Measurements from ENCODE around the gene ZNF207.
"Not testable (repeated sequence)": the region's sequence is repeated elsewhere in the genome, so short reads cannot be mapped to it uniquely, and the experiment has no call there.

Gene ZNF207

DNA sequence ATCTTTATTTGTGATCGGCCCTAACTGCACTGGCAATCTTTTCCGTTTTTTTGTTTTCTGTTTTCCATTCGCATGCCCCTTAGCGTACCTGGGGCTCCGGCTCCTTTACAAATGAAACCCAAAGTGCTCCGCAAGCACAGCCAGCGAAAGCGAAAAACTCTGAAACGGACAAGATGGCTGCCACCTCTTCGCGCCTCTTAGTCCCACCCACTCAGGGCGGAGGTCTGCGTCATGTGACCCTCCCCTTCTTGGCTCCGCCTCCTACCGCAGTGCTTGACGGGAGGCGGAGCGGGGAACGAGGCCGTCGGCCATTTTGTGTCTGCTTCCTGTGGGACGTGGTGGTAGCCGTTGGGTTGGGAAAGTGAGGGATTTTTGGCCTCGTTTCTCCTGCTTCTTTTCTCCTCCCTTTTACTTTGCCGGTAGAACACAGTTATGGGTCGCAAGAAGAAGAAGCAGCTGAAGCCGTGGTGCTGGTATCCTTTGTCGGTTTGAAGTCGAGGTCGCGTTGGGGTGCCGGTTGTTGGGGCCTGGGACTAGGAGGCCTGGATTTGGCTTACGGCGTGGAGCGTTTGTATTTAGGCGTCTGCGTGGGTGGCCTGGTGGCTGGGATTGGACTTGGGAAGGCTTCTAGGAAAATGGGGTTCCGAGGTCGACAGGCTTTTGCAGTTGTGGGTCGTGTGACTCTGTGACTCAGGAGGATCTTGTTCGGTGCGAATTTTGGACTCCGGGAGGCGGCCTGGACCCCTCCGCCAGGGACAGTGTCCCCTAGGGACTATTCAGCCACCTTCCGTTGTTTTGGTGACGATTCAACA, at the start of gene ZNF207:
Gene ZNF207, plus strand, starts transcription at position 304 of the 812 bp plus-strand sequence. Its CDS starts 129 bp downstream, at position 433.
- DNase-seq: peak; percentile 96
- Mint-ChIP-seq H3K27ac (peak within 1 kb of the TSS; percentile 99), H3K4me1 (ENCODE audit: low read depth) (peaks cover 36% of the 10 kb centered on the region), H3K36me3 (ENCODE audit: low read depth) (peaks cover 55% of the 10 kb centered on the region), H3K27me3 (no peaks in the 10 kb centered on the region), H3K4me3 (peak within 1 kb of the TSS; percentile 98), H3K9me3 (no peaks in the 10 kb centered on the region)

- no peaks in the 10 kb centered on the region for H3K36me3 Mint-ChIP-seq (ENCODE audit: low read depth)
- H3K9me3 Mint-ChIP-seq: no peaks in the 10 kb centered on the region
- H3K4me3 Mint-ChIP-seq: no peak overlapping the region
- H3K27me3 Mint-ChIP-seq: no peaks in the 10 kb centered on the region
- H3K27ac Mint-ChIP-seq: no peak overlapping the region
- no peak for DNase-seq
- no peaks in the 10 kb centered on the region for H3K4me1 Mint-ChIP-seq (ENCODE audit: low read depth)
Measured at GRCh38 chr17:32302037-32302436, 47.9 kb upstream of the ZNF207 start.

- no peak overlapping the region for H3K27ac Mint-ChIP-seq
- no peaks in the 10 kb centered on the region for H3K36me3 Mint-ChIP-seq (ENCODE audit: low read depth)
- DNase-seq: no peak
Measured at GRCh38 chr17:32302860-32303649, 46.9 kb upstream of the ZNF207 start.

GRCh38 chr17:32303781-32304288, 46.1 kb upstream of the ZNF207 start:
- Mint-ChIP-seq H3K36me3 (ENCODE audit: low read depth) (no peaks in the 10 kb centered on the region), H3K4me1 (ENCODE audit: low read depth) (no peaks in the 10 kb centered on the region), H3K27me3 (no peaks in the 10 kb centered on the region), H3K27ac (no peak overlapping the region), H3K9me3 (no peaks in the 10 kb centered on the region), H3K4me3 (no peak overlapping the region)
- DNase-seq: no peak

More at GRCh38 chr17:32302860-32303649, 46.9 kb upstream of the ZNF207 start:
- H3K9me3 Mint-ChIP-seq: no peaks in the 10 kb centered on the region
- H3K4me3 Mint-ChIP-seq: no peak overlapping the region
- H3K27me3 Mint-ChIP-seq: no peaks in the 10 kb centered on the region
- no peaks in the 10 kb centered on the region for H3K4me1 Mint-ChIP-seq (ENCODE audit: low read depth)

GRCh38 chr17:32305049-32305448, 44.9 kb upstream of the ZNF207 start:
- H3K27me3 Mint-ChIP-seq: no peaks in the 10 kb centered on the region
- H3K9me3 Mint-ChIP-seq: no peaks in the 10 kb centered on the region
- H3K4me1 Mint-ChIP-seq (ENCODE audit: low read depth): no peaks in the 10 kb centered on the region
- no peak overlapping the region for H3K27ac Mint-ChIP-seq
- DNase-seq: no peak
- no peaks in the 10 kb centered on the region for H3K36me3 Mint-ChIP-seq (ENCODE audit: low read depth)
- H3K4me3 Mint-ChIP-seq: no peak overlapping the region

- Mint-ChIP-seq H3K36me3 (ENCODE audit: low read depth) (no peaks in the 10 kb centered on the region), H3K27me3 (no peaks in the 10 kb centered on the region), H3K27ac (no peak overlapping the region), H3K4me3 (no peak overlapping the region), H3K4me1 (ENCODE audit: low read depth) (no peaks in the 10 kb centered on the region), H3K9me3 (no peaks in the 10 kb centered on the region)
- DNase-seq: no peak
Measured at GRCh38 chr17:32307658-32308057, 42.3 kb upstream of the ZNF207 start.

GRCh38 chr17:32311028-32311536, 38.9 kb upstream of the ZNF207 start:
- H3K4me3 Mint-ChIP-seq: no peak overlapping the region
- no peak for DNase-seq
- H3K27me3 Mint-ChIP-seq: peaks cover 12% of the 10 kb centered on the region

DNA sequence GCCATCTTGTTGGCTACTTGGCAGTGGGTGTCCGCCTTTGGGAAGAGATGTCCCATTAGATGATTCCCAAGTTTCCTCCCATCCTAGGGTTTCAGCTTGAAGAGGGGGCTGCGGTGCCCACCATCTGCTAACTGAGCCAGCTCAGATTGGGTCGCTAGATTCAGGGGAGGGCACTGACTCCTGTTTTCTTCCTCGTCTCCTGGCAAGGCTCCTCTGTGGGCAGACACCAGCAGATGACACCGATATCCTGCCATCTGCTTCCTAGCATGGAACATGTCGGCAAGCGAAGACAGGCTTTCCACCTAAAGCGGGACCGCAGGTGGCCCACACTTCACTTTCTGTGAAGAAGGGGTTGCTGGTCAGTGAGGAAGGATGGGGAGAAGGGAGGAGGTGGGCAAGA, 35.3 kb upstream of the ZNF207 start:
- Mint-ChIP-seq H3K4me3 (no peak overlapping the region), H3K27me3 (peaks cover 21% of the 10 kb centered on the region), H3K27ac (no peak overlapping the region), H3K9me3 (no peaks in the 10 kb centered on the region), H3K36me3 (ENCODE audit: low read depth) (no peaks in the 10 kb centered on the region), H3K4me1 (ENCODE audit: low read depth) (peaks cover 2% of the 10 kb centered on the region)
- no peak for DNase-seq

More at GRCh38 chr17:32311028-32311536, 38.9 kb upstream of the ZNF207 start:
- H3K9me3 Mint-ChIP-seq: no peaks in the 10 kb centered on the region
- no peaks in the 10 kb centered on the region for H3K36me3 Mint-ChIP-seq (ENCODE audit: low read depth)
- H3K4me1 Mint-ChIP-seq (ENCODE audit: low read depth): no peaks in the 10 kb centered on the region
- H3K27ac Mint-ChIP-seq: no peak overlapping the region

GRCh38 chr17:32315171-32315570, 34.8 kb upstream of the ZNF207 start:
- Mint-ChIP-seq H3K27ac (no peak overlapping the region), H3K36me3 (ENCODE audit: low read depth) (no peaks in the 10 kb centered on the region), H3K4me1 (ENCODE audit: low read depth) (peaks cover 2% of the 10 kb centered on the region), H3K9me3 (no peaks in the 10 kb centered on the region), H3K4me3 (no peak overlapping the region), H3K27me3 (peaks cover 21% of the 10 kb centered on the region)
- no peak for DNase-seq

DNA sequence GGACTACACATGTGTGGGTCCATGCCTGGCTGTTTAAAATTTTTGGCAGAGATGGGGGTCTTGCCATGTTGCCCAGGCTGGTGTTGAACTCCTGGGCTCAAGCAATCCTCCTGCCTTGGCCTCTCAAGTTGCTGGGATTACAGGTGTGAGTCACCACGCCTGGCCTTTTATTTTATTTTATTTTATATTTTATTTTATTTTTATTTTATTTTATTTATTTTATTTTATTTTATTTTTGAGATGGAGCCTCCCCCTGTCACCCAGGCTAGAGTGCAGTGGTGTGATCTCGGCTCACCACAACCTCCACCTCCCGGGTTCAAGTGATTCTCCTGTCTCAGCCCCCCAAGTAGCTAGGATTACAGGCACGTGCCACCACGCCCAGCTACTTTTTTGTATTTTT, 33.3 kb upstream of the ZNF207 start:
- H3K9me3 Mint-ChIP-seq; H3K27ac Mint-ChIP-seq; DNase-seq; H3K4me3 Mint-ChIP-seq; H3K36me3 Mint-ChIP-seq (ENCODE audit: low read depth); H3K4me1 Mint-ChIP-seq (ENCODE audit: low read depth): not testable (repeated sequence)
- H3K27me3 Mint-ChIP-seq: peaks cover 21% of the 10 kb centered on the region

- no peak overlapping the region for H3K27ac Mint-ChIP-seq
Measured at GRCh38 chr17:32317353-32317752, 32.6 kb upstream of the ZNF207 start.

DNA sequence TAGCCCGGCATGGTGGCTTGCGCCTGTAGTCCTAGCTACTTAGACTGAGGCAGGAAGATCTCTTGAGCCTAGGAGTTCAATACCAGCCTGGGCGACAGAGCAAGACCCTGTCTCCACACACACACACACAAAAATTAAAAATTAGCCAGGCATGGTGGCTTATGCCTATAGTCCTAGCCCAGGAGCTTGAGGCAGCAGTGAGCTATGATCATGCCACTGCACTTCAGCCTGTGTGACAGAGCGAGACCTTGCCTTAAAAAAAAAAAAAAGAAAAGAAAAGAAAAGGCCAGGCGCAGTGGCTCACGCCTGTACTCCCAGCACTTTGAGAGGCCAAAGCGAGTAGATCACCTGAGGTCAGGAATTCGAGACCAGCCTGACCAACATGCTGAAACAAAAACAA, 31.9 kb upstream of the ZNF207 start:
- Mint-ChIP-seq H3K4me1 (ENCODE audit: low read depth) (peaks cover 2% of the 10 kb centered on the region), H3K27ac (no peak overlapping the region), H3K27me3 (peaks cover 21% of the 10 kb centered on the region), H3K36me3 (ENCODE audit: low read depth) (no peaks in the 10 kb centered on the region), H3K4me3 (no peak overlapping the region), H3K9me3 (no peaks in the 10 kb centered on the region)
- DNase-seq: no peak

More at GRCh38 chr17:32317353-32317752, 32.6 kb upstream of the ZNF207 start:
- H3K4me3 Mint-ChIP-seq: no peak overlapping the region
- H3K36me3 Mint-ChIP-seq (ENCODE audit: low read depth): no peaks in the 10 kb centered on the region
- peaks cover 2% of the 10 kb centered on the region for H3K4me1 Mint-ChIP-seq (ENCODE audit: low read depth)
- H3K9me3 Mint-ChIP-seq: no peaks in the 10 kb centered on the region
- H3K27me3 Mint-ChIP-seq: peaks cover 21% of the 10 kb centered on the region
- DNase-seq: no peak

DNA sequence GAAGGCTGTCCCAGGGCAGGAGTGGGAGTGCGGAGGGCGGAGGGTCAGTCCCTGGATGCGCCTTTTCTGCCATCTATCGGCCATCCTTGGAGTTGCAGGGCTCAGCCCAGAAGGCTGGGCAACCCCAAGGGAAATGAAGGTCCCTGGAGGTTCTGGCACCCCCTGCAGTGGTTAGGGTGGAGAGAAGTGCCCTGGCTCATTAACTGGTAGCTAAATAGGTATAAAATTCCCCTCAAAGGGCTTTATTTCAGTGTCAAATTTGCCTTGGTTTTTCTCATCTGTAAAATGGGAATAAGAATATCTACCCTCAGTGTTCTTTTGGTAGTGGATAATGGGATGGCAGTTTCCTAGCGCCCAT, 30.4 kb upstream of the ZNF207 start:
- Mint-ChIP-seq H3K27me3 (peaks cover 18% of the 10 kb centered on the region), H3K27ac (no peak overlapping the region), H3K4me1 (ENCODE audit: low read depth) (peaks cover 12% of the 10 kb centered on the region), H3K9me3 (no peaks in the 10 kb centered on the region), H3K36me3 (ENCODE audit: low read depth) (no peaks in the 10 kb centered on the region), H3K4me3 (peak overlapping the region; percentile 62)
- DNase-seq: peak; percentile 88

DNA sequence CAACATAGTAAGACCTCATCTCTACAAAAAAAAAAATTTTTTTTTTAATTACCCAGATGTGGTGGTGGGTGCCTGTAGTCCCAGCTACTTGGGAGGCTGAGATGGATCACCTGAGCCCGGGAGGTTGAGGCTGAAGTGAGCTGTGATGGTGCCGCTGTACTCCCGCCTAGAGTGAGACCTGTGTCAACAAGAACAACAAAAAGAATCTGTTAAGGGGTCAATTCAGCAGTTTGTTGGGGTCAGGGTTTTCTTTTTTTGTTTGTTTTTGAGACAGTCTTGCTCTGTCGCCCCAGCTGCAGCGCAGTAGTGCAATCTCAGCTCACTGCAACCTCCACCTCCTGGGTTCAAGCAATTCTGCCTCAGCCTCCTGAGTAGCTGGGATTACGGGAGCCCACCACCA, 29.9 kb upstream of the ZNF207 start:
- H3K27me3 Mint-ChIP-seq: peaks cover 13% of the 10 kb centered on the region
- not testable (repeated sequence) for H3K36me3 Mint-ChIP-seq (ENCODE audit: low read depth); H3K9me3 Mint-ChIP-seq; H3K4me3 Mint-ChIP-seq; H3K27ac Mint-ChIP-seq; DNase-seq
- peaks cover 12% of the 10 kb centered on the region for H3K4me1 Mint-ChIP-seq (ENCODE audit: low read depth)

- no peak for DNase-seq
- Mint-ChIP-seq H3K27me3 (peaks cover 9% of the 10 kb centered on the region), H3K9me3 (no peaks in the 10 kb centered on the region), H3K4me1 (ENCODE audit: low read depth) (peaks cover 12% of the 10 kb centered on the region), H3K4me3 (no peak overlapping the region), H3K27ac (no peak overlapping the region), H3K36me3 (ENCODE audit: low read depth) (no peaks in the 10 kb centered on the region)
Measured at GRCh38 chr17:32320847-32321246, 29.1 kb upstream of the ZNF207 start.

Measured in activated T-cell treated with anti-CD3 and anti-CD28 coated beads, Interleukin-2, amount 50 U/mL, for 24 hours (primary cell).